Endodermal cell (in vitro differentiated cells): Measurements from ENCODE around the gene PON3. TPM values are rescaled to one million over a fixed set of nuclear protein-coding genes. Genes with fewer than 3 reads are reported as not detected.

Experiments used
- DNase-seq: peaks from one replicate; pipeline ENCODE4 v3.0.0-alpha.2; 2017
- H3K27ac ChIP-seq: 2 replicates; pipeline ENCODE4 v1.5.1; 2013; ENCODE audit warnings: mild to moderate bottlenecking, low read depth, low read length, moderate library complexity
- H3K27me3 ChIP-seq: 2 replicates; pipeline ENCODE4 v1.6.1; 2013; ENCODE audit warnings: mild to moderate bottlenecking, low read length, moderate library complexity; ENCODE audit not compliant: insufficient read depth, control insufficient read depth, poor library complexity, severe bottlenecking
- H3K36me3 ChIP-seq: 2 replicates; pipeline ENCODE4 v1.7.0; 2013; ENCODE audit warnings: mild to moderate bottlenecking, low read length, moderate library complexity; ENCODE audit not compliant: control insufficient read depth, insufficient read depth
- H3K4me1 ChIP-seq: one replicate; pipeline ENCODE4 v1.7.0; 2013; ENCODE audit warnings: low read length; ENCODE audit not compliant: control insufficient read depth, insufficient read depth
- H3K4me3 ChIP-seq: 2 replicates; pipeline ENCODE4 v1.5.1; 2013; ENCODE audit warnings: mild to moderate bottlenecking, low read length, moderate library complexity
- H3K9ac ChIP-seq: 2 replicates; pipeline ENCODE4 v1.6.1; 2013; ENCODE audit warnings: mild to moderate bottlenecking, low read length, moderate library complexity; ENCODE audit not compliant: poor library complexity, severe bottlenecking; ENCODE audit errors: extremely low read depth
- H3K9me3 ChIP-seq: 2 replicates; pipeline ENCODE4 v1.6.1; 2013; ENCODE audit warnings: mild to moderate bottlenecking, low read length, moderate library complexity; ENCODE audit not compliant: control insufficient read depth
- H3K27ac Mint-ChIP-seq: 2 replicates; pipeline ENCODE4 v1.8.0; 2020; ENCODE audit warnings: mixed read lengths
- H3K27me3 Mint-ChIP-seq: 2 replicates; pipeline ENCODE4 v1.8.0; 2021; ENCODE audit warnings: mild to moderate bottlenecking, mixed read lengths; ENCODE audit not compliant: insufficient read depth
- H3K36me3 Mint-ChIP-seq: 2 replicates; pipeline ENCODE4 v1.8.0; 2020; ENCODE audit warnings: low read depth, mixed read lengths
- H3K4me1 Mint-ChIP-seq: 2 replicates; pipeline ENCODE4 v1.8.0; 2020; ENCODE audit warnings: mixed read lengths
- H3K4me3 Mint-ChIP-seq: 2 replicates; pipeline ENCODE4 v1.8.0; 2020; ENCODE audit warnings: mild to moderate bottlenecking, moderate library complexity, mixed read lengths
- H3K9me3 Mint-ChIP-seq: 2 replicates; pipeline ENCODE4 v1.8.0; 2020; ENCODE audit warnings: mild to moderate bottlenecking, mixed read lengths
- CTCF ChIP-seq: fragments of 200-600 bp; sonication (generic); conservative IDR thresholded peaks from 2 replicates; pipeline ENCODE4 v1.5.0; 2021; ENCODE audit warnings: antibody characterized with exemption, mild to moderate bottlenecking
- WGBS, 2 experiments: methylation state at CpG; one replicate each; pipeline versions ENCODE4 v1.1.5 to v1.1.7; 2013; ENCODE audit warnings: missing lambda C conversion rate in 2 of 2, mixed read lengths in 1 of 2; ENCODE audit not compliant: insufficient coverage in 1 of 2, insufficient read length in 1 of 2; 5-methylcytosine and 5-hydroxymethylcytosine counted together
- total RNA-seq, 2 donors: library from RNA; stranded (reverse); fragmentation: NEBNext Ultra II Directional in 1 of 2; extraction: Animal tissue kit (Norgen Biotek cat#: 25700) in 1 of 2; gene quantifications; 2 replicates in 1 of 2; 3 replicates in 1 of 2; pipeline ENCODE4 v1.2.1, GENCODE V29; 2021

PON3 gene
- total RNA-seq, 2 donors from 2014 or later = 0.55 TPM; not detected in 1

GRCh38 chr7:95317546-95317945, 78.6 kb downstream of the PON3 start:
- no peak for DNase-seq
- H3K4me3 ChIP-seq = no peak overlapping the region
- WGBS, 2 experiments = 49 to 73% methylated on average over 2 of the region's 2 CpGs
- no peaks in the 10 kb centered on the region for H3K36me3 Mint-ChIP-seq
- no peak overlapping the region for H3K27ac Mint-ChIP-seq
- no peaks in the 10 kb centered on the region for H3K27me3 ChIP-seq
- TF ChIP-seq CTCF = no peak
- no peaks in the 10 kb centered on the region for H3K9me3 Mint-ChIP-seq
- no peak overlapping the region for H3K4me3 Mint-ChIP-seq
- no peaks in the 10 kb centered on the region for H3K4me1 ChIP-seq
- H3K27me3 Mint-ChIP-seq = peaks cover 2% of the 10 kb centered on the region
- no peaks in the 10 kb centered on the region for H3K9me3 ChIP-seq
- no peak overlapping the region for H3K9ac ChIP-seq
- no peaks in the 10 kb centered on the region for H3K4me1 Mint-ChIP-seq
- no peak overlapping the region for H3K27ac ChIP-seq
- H3K36me3 ChIP-seq = no peaks in the 10 kb centered on the region

- no peaks in the 10 kb centered on the region for H3K36me3 ChIP-seq
- no peak overlapping the region for H3K27ac ChIP-seq
- Mint-ChIP-seq H3K27me3 (peaks cover 1% of the 10 kb centered on the region), H3K27ac (no peak overlapping the region), H3K36me3 (no peaks in the 10 kb centered on the region), H3K9me3 (no peaks in the 10 kb centered on the region), H3K4me1 (no peaks in the 10 kb centered on the region), H3K4me3 (no peak overlapping the region)
- H3K27me3 ChIP-seq = no peaks in the 10 kb centered on the region
- no peak overlapping the region for H3K4me3 ChIP-seq
- no peak for TF ChIP-seq CTCF
- no peak overlapping the region for H3K9ac ChIP-seq
- DNase-seq = no peak
- H3K4me1 ChIP-seq = no peaks in the 10 kb centered on the region
- no peaks in the 10 kb centered on the region for H3K9me3 ChIP-seq
- WGBS, 2 experiments = 75 to 100% methylated on average over 1 of the region's 2 CpGs
Measured at GRCh38 chr7:95316588-95316987, 79.6 kb downstream of the PON3 start.

- H3K9me3 ChIP-seq = no peaks in the 10 kb centered on the region
- no peaks in the 10 kb centered on the region for H3K27me3 Mint-ChIP-seq
- no peaks in the 10 kb centered on the region for H3K4me1 ChIP-seq
- H3K36me3 ChIP-seq = no peaks in the 10 kb centered on the region
- WGBS, 2 experiments = 76 to 92% methylated on average over 2 to 4 of the region's 4 CpGs
- no peaks in the 10 kb centered on the region for H3K9me3 Mint-ChIP-seq
- H3K27ac ChIP-seq = no peak overlapping the region
- no peak overlapping the region for H3K9ac ChIP-seq
- no peaks in the 10 kb centered on the region for H3K27me3 ChIP-seq
- no peaks in the 10 kb centered on the region for H3K36me3 Mint-ChIP-seq
- no peaks in the 10 kb centered on the region for H3K4me1 Mint-ChIP-seq
- no peak overlapping the region for H3K4me3 ChIP-seq
- no peak for TF ChIP-seq CTCF
- DNase-seq = no peak
- no peak overlapping the region for H3K4me3 Mint-ChIP-seq
- H3K27ac Mint-ChIP-seq = no peak overlapping the region
Measured at GRCh38 chr7:95312561-95312960, 83.6 kb downstream of the PON3 start.
